ENCODE measurements around the gene CETP.

DNA sequence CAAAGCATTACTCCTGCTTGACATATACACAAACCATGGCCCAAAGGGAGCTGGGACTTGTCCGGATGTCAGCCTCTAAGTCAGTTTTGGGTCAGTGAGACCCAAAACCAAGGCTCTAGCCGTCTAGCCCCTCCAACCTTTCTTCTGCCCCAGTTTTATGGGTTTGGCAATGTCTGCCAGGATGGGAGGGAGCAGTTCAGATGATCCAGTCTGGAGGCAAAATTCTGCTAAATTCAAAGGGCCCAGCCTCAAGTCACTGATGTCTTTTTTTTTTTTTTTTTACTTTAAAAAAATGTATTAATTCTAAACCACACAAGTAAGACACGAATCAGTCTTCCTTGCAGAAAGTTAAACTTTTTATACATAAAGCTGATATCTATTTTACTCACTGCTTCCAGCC lies 36.2 kb downstream of the CETP start:
- TF ChIP-seq SUZ12 (IDR thresholded peaks at IDR 0.05) (no peak), HDGF (IDR thresholded peaks at IDR 0.05; ENCODE audit: borderline replicate concordance) (no peak), BHLHE40 (IDR thresholded peaks at IDR 0.05; ENCODE audit: borderline replicate concordance) (no peak), ZNF384 (IDR thresholded peaks at IDR 0.05) (no peak), ELF4 (IDR thresholded peaks at IDR 0.05) (no peak), FOXM1 (IDR thresholded peaks at IDR 0.05; ENCODE audit: borderline replicate concordance) (no peak), FOXA1 (IDR thresholded peaks at IDR 0.05) (no peak)

Data from HEK293T (cell line).